Small intestine (tissue), 7 donors: ENCODE data around the gene LTB4R. TPM values are rescaled to one million over a fixed set of nuclear protein-coding genes. Genes with fewer than 3 reads are reported as not detected.

ENCODE experiments used
- DNase-seq, 2 donors: peaks; one replicate each; pipeline versions ENCODE4 v3.0.0 to v3.0.0-alpha.2; 2013
- FAIRE-seq: peaks from 2 replicates; lab custom pipeline; 2012; peaks lifted over from hg19 to GRCh38; lab: Jason Lieb, UNC
- H3K27ac ChIP-seq, 3 donors: one replicate each; pipeline ENCODE4 v1.5.1; 2013; ENCODE audit warnings: low read length in 2 of 3, mild to moderate bottlenecking in 2 of 3, control low read depth in 1 of 3, inconsistent platforms in 1 of 3, low read depth in 1 of 3, moderate library complexity in 1 of 3
- H3K27me3 ChIP-seq, 3 donors: one replicate each; pipeline ENCODE4 v1.6.1; 2013; ENCODE audit warnings: low read length in 3 of 3, inconsistent platforms in 1 of 3; ENCODE audit not compliant: control insufficient read depth in 3 of 3, insufficient read depth in 3 of 3
- H3K36me3 ChIP-seq, 3 donors: one replicate each; pipeline ENCODE4 v1.6.1; 2013; ENCODE audit warnings: low read length in 3 of 3, inconsistent platforms in 1 of 3, low read depth in 1 of 3, mild to moderate bottlenecking in 1 of 3, moderate library complexity in 1 of 3; ENCODE audit not compliant: control insufficient read depth in 3 of 3, insufficient read depth in 2 of 3
- H3K4me1 ChIP-seq, 3 donors: one replicate each; pipeline ENCODE4 v1.6.1; 2013; ENCODE audit warnings: low read length in 2 of 3, inconsistent platforms in 1 of 3, low read depth in 1 of 3, mild to moderate bottlenecking in 1 of 3, moderate library complexity in 1 of 3; ENCODE audit not compliant: control insufficient read depth in 3 of 3, insufficient read depth in 2 of 3
- H3K4me3 ChIP-seq, 3 donors: one replicate each; pipeline ENCODE4 v1.5.1; 2013; ENCODE audit warnings: low read length in 3 of 3, control low read depth in 1 of 3, inconsistent platforms in 1 of 3, low read depth in 1 of 3, mild to moderate bottlenecking in 1 of 3, moderate library complexity in 1 of 3
- H3K9me3 ChIP-seq, 2 donors: one replicate each; pipeline ENCODE4 v1.6.1; 2013; ENCODE audit warnings: low read depth in 1 of 2, low read length in 1 of 2; ENCODE audit not compliant: control insufficient read depth in 2 of 2, insufficient read depth in 1 of 2
- WGBS, 3 donors: extraction: QIAGEN DNeasy Blood & Tissue Kit; methylation state at CpG; one replicate each; pipeline ENCODE4 v1.1.7; 2013; 5-methylcytosine and 5-hydroxymethylcytosine counted together
- polyA plus RNA-seq, 4 donors: library from polyadenylated mRNA; stranded (reverse) in 3 of 4; unstranded in 1 of 4; fragments of 200-250 nt in 3 of 4; fragments of 120-200 nt in 1 of 4; gene quantifications; one replicate each; pipeline versions ENCODE4 v1.2.1 to v1.2.3, GENCODE V29; 2013
- donor health status: healthy with polysubstance abuse.
- donor health status: control.
- donor health status: control.
- donor health status: Bipolar disorder and iron deficiency.
- donor health status: healthy.

The LTB4R gene
- polyA plus RNA-seq, 4 donors, result 5.1 to 37.0 (median 15.8) TPM

- Histone ChIP-seq H3K36me3 (peaks cover 0 to 6% (median 0%) of the 10 kb centered on the region in 3 donors), H3K27me3 (peaks cover 0 to 3% (median 2%) of the 10 kb centered on the region in 3 donors), H3K9me3 (no peaks in the 10 kb centered on the region), H3K27ac (peak overlapping the region; percentile 4 to 96 (median 95)), H3K4me3 (peak overlapping the region in 2 of 3 donors; percentile 55 to 80), H3K4me1 (peaks cover 3 to 23% (median 5%) of the 10 kb centered on the region in 3 donors)
- WGBS, 3 donors, result 1 to 3% (median 2%) methylated on average over 38 to 40 of the region's 40 CpGs
- FAIRE-seq, result no peak
- peak; percentile 94 to 98 for DNase-seq
These were observed 55.6 kb downstream of the LTB4R start for GRCh38 chr14:24366721-24367513.

Other genes starting within 250 kb of the LTB4R start
- 10 to 100 TPM in 1 of 4 donors, 1 to 10 TPM in 2, under 1 TPM in 1; 0.03 to 10.7 (median 4.2) TPM for gene CPNE6, start 239.9 kb upstream of the LTB4R start, polyA plus RNA-seq
- gene PCK2, start 217.2 kb upstream of the LTB4R start, polyA plus RNA-seq, result 100 to 1,000 TPM; 197 to 870 (median 304) TPM
- 100 to 1,000 TPM in 2 of 4 donors, 10 to 100 TPM in 2; 72.1 to 122 (median 93.3) TPM for gene DCAF11, start 196.7 kb upstream of the LTB4R start, polyA plus RNA-seq
- gene NRL, start 196.6 kb upstream of the LTB4R start, polyA plus RNA-seq, result 1 to 10 TPM; 1.5 to 4.0 (median 2.7) TPM
- gene FITM1, start 180.8 kb upstream of the LTB4R start, polyA plus RNA-seq, result 1 to 10 TPM; 2.4 to 5.8 (median 4.1) TPM
- gene PSME1, start 175.3 kb upstream of the LTB4R start, polyA plus RNA-seq, result 100 to 1,000 TPM; 307 to 576 (median 467) TPM
- gene EMC9, start 169.9 kb upstream of the LTB4R start, polyA plus RNA-seq, result 10 to 100 TPM; 27.2 to 74.7 (median 41.3) TPM
- gene PSME2, start 164.9 kb upstream of the LTB4R start, polyA plus RNA-seq, result 100 to 1,000 TPM; 175 to 997 (median 644) TPM
- 10 to 100 TPM; 33.7 to 83.0 (median 48.9) TPM for gene RNF31, start 164.0 kb upstream of the LTB4R start, polyA plus RNA-seq
- 10 to 100 TPM; 36.9 to 90.9 (median 63.3) TPM for gene IRF9, start 150.2 kb upstream of the LTB4R start, polyA plus RNA-seq
- gene REC8, start 139.4 kb upstream of the LTB4R start, polyA plus RNA-seq, result 100 to 1,000 TPM in 1 of 4 donors, 10 to 100 TPM in 3; 23.0 to 135 (median 40.7) TPM
- gene IPO4, start 122.7 kb upstream of the LTB4R start, polyA plus RNA-seq, result 10 to 100 TPM in 2 of 4 donors, 1 to 10 TPM in 2; 3.2 to 24.4 (median 12.5) TPM
- gene TM9SF1, start 116.1 kb upstream of the LTB4R start, polyA plus RNA-seq, result 10 to 100 TPM in 2 of 4 donors, 1 to 10 TPM in 2; 6.9 to 56.1 (median 23.9) TPM
- 1 to 10 TPM in 1 of 4 donors, under 1 TPM in 1, not detected in 2; 0.04 to 6.9 TPM for gene TSSK4, start 105.8 kb upstream of the LTB4R start, polyA plus RNA-seq
- gene CHMP4A, start 98.0 kb upstream of the LTB4R start, polyA plus RNA-seq, result 100 to 1,000 TPM in 1 of 4 donors, 10 to 100 TPM in 3; 70.0 to 121 (median 94.9) TPM
- gene MDP1, start 95.4 kb upstream of the LTB4R start, polyA plus RNA-seq, result 10 to 100 TPM; 18.8 to 31.1 (median 21.4) TPM
- 100 to 1,000 TPM; 182 to 225 (median 205) TPM for gene NEDD8, start 79.1 kb upstream of the LTB4R start, polyA plus RNA-seq
- 10 to 100 TPM; 57.4 to 94.1 (median 76.0) TPM for gene GMPR2, start 78.6 kb upstream of the LTB4R start, polyA plus RNA-seq
- 10 to 100 TPM; 33.0 to 42.4 (median 35.8) TPM for gene TINF2, start 68.9 kb upstream of the LTB4R start, polyA plus RNA-seq
- gene TGM1, start 48.3 kb upstream of the LTB4R start, polyA plus RNA-seq, result 1 to 10 TPM; 1.5 to 3.4 (median 1.7) TPM
- 10 to 100 TPM; 25.3 to 58.6 (median 36.0) TPM for gene RABGGTA, start 39.9 kb upstream of the LTB4R start, polyA plus RNA-seq
- 10 to 100 TPM; 45.2 to 95.7 (median 66.5) TPM for gene DHRS1, start 11.7 kb upstream of the LTB4R start, polyA plus RNA-seq
- gene NOP9, start 11.7 kb upstream of the LTB4R start, polyA plus RNA-seq, result 10 to 100 TPM in 3 of 4 donors, 1 to 10 TPM in 1; 9.7 to 22.5 (median 16.0) TPM
- 100 to 1,000 TPM in 2 of 4 donors, 10 to 100 TPM in 2; 31.2 to 273 (median 139) TPM for gene CIDEB, start 3.5 kb upstream of the LTB4R start, polyA plus RNA-seq
- gene LTB4R2, start 1.4 kb upstream of the LTB4R start, polyA plus RNA-seq, result 1 to 10 TPM in 3 of 4 donors, under 1 TPM in 1; 0.89 to 4.7 (median 2.3) TPM
- gene ADCY4, start 23.6 kb downstream of the LTB4R start, polyA plus RNA-seq, result 10 to 100 TPM in 1 of 4 donors, 1 to 10 TPM in 3; 3.4 to 16.4 (median 6.1) TPM
- gene RIPK3, start 28.5 kb downstream of the LTB4R start, polyA plus RNA-seq, result 10 to 100 TPM; 16.7 to 58.6 (median 33.6) TPM
- gene NFATC4, start 56.7 kb downstream of the LTB4R start, polyA plus RNA-seq, result 10 to 100 TPM; 11.2 to 45.1 (median 29.1) TPM
- gene NYNRIN, start 87.5 kb downstream of the LTB4R start, polyA plus RNA-seq, result 10 to 100 TPM in 1 of 4 donors, 1 to 10 TPM in 1, under 1 TPM in 2; 0.22 to 53.2 (median 3.9) TPM
- gene CBLN3, start 118.2 kb downstream of the LTB4R start, polyA plus RNA-seq, result 1 to 10 TPM in 2 of 4 donors, under 1 TPM in 1, not detected in 1; 0.27 to 4.8 (median 1.9) TPM
- 10 to 100 TPM; 21.3 to 75.6 (median 36.4) TPM for gene KHNYN, start 118.5 kb downstream of the LTB4R start, polyA plus RNA-seq
- gene SDR39U1, start 131.3 kb downstream of the LTB4R start, polyA plus RNA-seq, result 10 to 100 TPM; 41.4 to 52.6 (median 50.2) TPM
- gene CMA1, start 196.8 kb downstream of the LTB4R start, polyA plus RNA-seq, result 1 to 10 TPM in 2 of 4 donors, not detected in 2; 1.1 to 1.4 TPM